Stimulated activated CD4-positive, alpha-beta T cell treated with anti-CD3 and anti-CD28 coated beads, TNF-alpha, amount 100 ng/mL, for 1 hour (primary cell): ENCODE measurements around the gene FAM3B.

Experiments
- DNase-seq, 3 donors: peaks; one replicate each; pipeline ENCODE4 v3.0.0-alpha.2; 2020; ENCODE audit warnings: low read depth in 3 of 3, low spot score in 1 of 3

The FAM3B gene

DNA sequence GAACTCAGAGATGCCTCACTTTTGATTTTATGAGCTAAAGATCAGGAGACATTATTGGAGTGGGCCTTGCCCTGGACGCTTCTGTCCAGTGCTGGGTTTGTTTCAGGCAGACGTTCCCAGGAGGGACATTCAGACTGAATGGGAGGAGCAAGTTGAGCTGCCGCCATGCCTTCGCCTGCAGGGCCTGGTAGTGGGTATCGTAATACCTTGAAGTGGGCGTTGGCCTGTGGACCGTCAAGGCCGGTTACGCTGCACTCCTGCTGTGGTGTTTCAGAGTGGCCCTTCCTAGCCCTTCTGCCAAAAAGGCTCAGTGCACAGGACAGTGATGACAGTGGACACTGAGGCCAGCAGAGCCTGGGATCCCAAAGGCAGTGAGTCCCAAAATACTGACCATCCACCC lies 1.6 kb downstream of the FAM3B start:
- DNase-seq, result no peak

DNA sequence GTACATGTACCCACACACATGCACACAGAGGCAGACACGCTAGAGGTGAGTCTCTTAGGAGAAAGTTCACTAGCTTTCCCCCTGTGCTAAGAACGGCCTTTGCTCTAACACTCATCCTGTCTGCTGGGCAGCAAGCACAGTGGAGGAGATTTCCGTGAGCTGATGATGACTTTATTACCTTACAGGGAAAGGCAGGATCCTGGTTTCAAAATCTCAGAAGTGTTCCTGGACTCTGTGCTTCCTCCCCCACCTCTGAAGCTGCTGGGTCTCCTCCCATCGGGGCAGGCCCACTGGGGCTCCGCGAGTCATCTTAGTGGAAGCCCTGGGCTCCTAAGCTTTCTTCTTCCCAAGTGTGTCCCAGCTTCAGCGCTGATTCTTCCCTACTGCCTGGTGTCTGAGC lies 2.7 kb downstream of the FAM3B start:
- no peak for DNase-seq

DNA sequence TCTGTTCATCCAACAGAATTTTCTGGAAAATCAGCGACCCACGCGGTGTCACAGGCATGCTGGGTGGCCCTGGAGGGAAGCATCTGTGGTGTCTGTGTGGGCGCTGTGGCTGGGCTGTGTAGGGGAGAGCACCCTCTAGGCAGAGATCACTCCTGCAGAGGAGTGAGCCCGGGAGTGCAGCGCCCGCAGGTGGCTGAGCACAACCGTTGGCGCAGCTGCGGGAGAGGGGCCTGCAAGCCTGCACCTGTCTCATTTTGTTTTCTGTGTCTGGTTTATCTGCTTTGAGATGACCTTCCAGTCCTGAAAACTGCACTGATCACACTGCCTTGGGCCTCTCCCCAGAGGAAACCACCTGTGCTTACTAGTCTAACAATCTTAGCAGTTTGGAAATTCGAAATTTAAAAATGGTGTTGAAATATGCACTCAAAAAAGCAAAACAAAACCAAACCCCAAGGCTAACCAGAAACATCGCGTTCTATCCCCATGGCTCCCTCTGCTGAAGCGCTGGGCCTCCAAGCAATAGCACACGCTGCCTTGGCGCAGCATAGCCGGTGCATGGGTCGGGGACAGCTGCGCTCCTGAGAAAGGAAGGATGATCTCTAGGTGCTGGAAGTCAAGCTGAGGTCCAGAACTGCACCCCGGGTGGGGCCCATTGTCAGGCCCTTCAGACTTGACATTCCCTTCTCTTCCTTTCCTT lies 4.8 kb downstream of the FAM3B start:
- DNase-seq, result no peak

DNA sequence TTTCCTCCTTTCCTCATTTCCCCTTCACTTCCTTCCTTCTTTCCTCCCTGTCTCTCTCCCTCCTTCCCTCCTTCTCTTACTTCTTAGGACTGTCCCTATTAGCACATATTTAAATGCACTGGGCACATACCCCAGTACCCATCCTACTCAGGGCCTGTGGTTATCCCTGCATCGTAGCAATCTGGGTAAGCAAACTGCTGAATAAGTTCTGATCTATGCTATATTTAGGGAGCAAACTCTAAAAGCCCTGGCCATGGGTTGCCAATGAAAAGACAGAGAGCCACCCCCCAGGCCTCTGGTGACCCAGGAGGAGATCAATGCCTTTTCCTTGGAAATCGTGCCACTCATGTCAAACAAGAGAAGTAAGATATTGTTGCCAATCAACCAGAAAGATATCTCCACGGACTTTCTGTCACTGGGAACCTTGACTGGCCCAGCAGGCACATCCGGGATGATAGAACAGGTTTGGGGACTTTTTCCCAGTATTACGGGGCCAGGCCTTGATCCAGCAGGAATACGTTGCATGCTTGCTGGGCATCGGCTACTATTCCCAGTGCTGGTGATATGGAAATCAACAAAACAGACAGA lies 5.4 kb downstream of the FAM3B start:
- no peak for DNase-seq

DNA sequence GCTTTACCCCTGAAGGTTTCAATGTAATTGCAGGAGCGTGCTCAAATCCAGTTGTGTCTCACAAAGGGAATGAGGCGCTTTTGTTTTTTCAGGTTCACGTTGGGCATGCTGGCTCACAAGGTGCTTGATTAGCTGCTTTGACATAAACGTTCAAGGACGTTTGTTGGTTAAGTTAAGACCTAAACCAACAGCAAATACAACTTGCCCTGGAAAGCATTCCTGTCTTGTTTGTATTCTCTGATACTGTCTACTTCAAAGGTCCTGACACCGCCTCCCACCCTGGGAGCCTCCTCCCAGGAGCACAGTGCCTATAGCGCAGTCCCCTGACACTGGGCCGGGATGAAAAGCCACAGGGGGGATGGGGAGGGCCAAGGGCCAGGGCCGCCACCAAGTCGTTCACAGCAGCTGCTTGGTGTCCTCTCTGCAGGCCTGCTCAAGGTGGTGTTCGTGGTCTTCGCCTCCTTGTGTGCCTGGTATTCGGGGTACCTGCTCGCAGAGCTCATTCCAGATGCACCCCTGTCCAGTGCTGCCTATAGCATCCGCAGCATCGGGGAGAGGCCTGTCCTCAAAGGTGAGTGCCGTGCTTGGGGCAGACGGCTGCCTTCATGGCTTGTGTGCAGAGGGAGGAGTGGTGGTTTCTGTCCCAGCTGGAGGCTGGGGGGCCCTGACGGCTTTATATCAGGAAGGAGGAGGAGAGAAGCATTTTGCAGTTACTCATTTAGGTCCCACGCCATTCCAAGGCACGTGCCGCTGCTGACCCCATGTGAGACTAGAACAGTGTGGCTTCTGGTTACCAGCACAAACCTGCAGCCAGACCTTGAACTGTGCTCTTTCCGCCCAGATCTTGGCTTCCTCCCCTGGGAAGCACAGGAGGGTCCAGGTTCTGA lies 6.1 kb downstream of the FAM3B start:
- DNase-seq, result no peak

DNA sequence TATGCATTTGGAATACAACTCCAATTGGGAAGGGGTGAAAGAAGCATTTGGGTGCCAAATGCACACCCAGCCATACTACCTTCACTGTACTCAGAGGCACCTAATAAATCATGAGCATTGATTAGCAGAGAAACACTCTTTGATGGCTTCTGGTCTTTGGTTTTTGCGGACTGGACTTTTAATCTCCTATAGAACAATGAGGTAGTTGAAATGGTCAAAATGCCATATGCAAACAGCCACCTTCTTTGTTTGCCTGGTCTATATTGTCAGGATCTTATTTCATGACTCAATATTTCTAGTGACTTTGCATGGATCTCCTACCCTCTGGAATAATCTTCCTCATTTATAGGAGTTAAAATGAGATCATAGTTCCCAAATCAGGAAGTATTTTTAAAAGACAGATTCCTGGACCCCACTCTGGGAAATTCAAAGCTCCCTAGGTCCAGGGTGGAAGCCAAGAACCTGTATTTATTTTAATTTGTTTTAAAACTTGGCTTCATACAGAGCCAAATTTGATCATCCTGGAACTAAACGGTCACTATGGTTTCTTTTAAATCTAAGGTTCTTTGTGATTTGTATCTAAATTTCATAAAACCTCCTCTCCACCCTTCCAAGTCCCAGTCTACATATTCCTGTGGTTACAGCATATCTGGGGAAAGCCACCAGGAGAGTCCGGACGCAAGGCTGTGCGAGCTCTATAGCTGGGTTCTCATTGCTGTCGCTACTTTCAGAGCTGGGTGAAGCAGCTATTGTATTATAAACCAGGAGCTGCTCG lies 8.7 kb downstream of the FAM3B start:
- no peak for DNase-seq

DNA sequence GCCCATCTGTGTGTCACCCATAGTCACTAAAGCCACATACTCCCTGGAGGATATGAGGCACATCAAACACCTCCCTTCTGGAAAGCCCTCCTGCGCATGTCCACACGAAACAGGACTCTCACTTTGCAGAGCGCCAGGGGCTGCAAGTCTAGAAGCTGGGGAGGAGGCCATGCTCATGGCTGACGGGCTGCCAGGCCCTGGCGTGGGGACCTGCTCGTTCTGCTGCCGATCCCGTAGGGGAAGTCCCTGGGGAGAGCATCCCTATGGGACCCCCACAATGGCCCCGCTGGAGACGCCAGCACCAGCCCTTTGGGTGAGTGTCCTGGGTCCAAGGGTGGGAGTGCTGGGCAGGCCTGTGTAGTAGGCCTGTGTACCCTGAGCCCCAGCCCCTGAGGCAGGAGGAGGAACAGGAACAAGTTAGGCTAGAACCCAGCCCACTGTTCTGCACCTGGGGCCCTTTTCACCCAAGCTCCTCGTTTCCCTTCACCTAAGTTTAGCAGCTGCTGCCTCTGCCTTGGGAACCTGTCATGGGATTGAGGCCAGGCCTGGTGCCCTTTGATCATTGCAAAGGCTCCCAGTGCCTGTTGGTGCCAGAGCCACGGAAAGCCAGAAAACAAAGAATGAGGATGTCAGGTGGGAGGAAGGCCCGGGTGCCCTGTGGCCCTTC lies 9.9 kb downstream of the FAM3B start:
- DNase-seq, result no peak

DNA sequence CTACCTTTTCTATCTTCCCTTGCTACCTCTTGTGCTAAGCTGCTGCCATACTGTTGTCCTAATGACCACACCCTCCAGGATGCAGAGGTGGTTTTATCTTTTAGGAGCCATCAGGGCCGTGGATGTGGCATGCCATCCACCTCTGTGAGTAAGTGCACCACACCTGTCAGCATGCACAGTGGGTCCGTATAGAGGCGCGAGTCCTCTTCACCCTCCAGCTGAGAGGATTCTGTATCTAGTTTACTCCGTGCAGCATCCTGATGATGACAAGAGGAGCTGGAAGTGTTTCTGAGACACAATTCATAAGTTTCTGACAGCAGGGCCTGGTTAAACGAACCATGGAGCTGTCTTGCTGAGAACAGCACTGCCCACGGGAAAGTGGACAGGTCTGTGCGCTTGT lies 11.2 kb downstream of the FAM3B start:
- DNase-seq, result no peak

DNA sequence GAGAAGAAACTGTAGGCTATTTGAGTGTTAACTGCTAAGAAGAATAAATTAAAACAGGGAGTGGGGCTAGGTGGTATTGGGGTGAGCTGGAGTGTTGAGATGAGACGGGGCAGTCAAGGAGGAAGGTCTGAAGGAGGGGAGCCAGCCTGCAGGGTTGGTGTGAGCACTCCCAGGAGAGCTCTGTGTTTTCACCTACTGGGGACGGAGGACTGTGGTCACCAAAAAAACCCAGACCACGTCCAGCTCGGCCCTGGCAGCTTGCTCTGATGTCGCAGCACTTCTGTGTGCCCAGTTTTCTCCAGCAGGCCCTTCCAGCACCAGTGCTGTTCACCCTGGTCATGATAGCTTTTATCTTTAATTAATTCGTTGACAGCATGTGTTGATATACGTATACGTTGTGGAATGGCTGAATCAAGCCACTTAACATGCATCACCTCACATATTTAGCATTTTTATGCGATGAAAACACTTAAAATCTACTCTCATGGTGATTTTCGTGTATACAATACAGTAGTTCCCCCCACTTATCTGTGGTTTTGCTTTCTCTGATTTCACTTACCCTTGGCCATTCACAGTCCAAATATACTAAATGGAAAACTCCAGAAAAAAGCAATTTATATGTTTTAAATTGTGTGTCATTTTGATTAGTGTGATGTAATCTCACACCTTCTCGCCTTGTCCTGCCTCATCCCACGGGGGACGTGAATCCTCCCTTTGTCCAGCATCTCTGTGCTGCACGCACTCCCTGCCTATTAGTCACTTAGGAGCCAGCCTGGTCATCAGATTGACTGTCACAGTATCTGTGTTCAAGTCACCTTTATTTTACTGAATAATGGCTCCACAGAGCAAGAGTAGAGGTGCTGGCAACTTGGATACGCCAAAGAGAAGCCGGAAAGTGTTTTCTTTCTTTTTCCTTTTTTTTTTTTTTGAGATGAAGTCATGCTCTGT lies 12.3 kb downstream of the FAM3B start:
- DNase-seq, result no peak

DNA sequence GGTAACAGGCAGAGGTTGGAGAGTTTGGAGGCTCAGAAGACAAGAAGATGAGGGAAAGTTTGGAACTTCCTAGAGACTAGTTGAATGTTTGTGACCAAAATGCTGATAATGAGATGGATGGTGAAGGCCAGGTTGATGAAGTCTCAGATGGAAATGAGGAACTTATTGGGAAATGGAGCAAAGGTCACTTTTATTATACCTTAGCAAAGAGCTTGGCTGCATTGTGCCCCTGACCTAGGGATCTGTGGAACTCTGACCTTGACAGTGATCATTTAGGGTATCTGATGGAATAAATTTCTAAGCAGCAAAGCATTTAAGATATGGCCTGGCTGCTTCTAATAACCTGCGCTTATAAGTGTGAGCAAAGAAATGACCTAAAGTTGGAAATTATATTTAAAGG lies 17.2 kb downstream of the FAM3B start:
- DNase-seq, result no peak

DNA sequence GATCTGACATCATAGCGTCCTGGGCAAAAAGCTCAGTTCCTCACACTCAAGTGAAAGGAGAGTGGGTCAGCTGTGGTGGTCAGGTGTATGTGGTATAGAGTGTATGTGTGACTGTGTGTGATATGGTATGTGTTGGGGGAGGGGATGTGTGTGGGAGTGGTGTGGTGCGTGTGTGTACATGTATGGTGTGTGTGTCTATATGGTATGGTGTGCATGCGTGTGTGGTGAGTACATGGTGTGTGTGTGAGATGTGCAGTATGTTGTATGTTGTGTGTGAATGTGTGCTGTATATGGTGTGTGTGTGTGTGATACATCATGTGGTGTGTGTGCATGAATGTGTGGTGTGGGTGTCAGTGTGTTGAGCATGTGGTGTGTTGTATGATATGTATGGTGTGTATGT lies 20.9 kb downstream of the FAM3B start:
- DNase-seq, result no peak

DNA sequence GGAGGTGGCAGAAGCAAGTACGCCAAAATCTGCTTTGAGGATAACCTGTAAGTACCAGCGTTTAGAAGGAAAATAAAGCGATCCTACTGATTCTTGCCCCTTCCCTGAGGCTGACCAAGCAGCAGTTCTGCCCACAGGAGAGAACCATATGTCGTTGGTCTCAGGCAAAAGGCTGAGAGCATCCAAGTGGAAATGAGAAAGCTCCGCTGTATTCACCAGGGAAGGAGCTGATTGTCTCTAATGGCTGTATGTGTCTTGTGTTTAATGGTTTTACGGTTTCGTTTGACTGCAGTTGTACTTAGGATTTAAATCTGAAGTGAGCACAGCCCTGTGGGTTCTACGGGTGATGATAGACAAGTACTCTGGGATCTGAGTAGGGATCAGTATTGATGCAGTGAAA lies 21.9 kb downstream of the FAM3B start:
- DNase-seq, result no peak

DNA sequence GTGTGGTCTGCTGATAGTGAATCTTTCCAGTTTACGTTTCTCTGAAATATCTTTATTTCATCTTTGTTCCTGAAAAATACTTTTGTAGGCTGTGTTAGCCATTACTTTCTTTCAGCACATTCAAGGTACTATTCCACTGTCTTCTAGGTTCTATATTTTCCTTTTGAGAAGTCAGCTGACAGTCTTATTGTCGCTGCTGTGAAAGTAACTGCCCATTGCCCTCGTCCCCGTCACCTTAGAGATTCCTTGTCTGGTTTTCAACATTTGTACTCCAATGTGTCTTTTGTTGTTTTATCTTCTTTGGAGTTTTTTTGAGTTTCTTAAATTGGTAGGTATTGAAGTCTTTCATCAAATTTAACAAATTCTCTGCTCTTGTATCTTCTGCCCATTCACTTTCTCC lies 25.4 kb downstream of the FAM3B start:
- DNase-seq, result no peak

DNA sequence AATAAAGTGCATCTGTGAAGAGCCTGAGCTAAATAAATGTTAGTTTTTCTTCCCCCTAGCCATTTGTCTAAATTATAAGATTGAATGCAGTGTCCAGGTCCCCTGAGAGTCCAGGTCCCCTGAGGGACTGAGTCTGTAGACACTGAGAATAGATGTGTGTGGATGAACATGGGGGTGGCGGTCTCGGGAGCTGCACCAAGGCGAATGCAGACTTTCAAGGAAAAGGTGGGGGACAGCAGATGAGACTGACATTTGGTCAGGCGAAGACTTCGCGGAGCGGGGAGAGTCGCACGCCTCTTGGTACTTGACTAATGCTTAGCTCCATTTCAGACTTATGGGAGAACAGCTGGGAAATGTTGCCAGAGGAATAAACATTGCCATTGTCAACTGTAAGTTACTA lies 27.5 kb downstream of the FAM3B start:
- no peak for DNase-seq

DNA sequence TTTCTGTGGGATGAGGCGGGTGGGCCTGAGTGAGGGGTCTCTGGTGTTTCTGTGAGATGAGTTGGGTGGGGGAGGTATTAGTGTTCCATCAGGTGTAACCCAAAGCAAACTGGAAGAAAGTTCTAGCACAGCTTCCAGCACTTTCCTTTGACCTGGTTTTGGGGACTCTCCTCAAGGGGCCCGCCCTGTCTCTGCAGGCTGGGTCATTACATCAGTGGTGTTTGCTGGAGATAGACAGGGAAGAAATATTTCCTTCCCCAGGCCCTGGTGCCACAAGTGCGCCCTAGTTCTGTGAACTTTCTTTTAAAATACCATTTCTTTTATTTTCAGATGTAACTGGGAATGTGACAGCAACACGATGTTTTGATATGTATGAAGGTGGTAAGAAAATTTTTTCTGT lies 28.8 kb downstream of the FAM3B start:
- DNase-seq, result no peak

DNA sequence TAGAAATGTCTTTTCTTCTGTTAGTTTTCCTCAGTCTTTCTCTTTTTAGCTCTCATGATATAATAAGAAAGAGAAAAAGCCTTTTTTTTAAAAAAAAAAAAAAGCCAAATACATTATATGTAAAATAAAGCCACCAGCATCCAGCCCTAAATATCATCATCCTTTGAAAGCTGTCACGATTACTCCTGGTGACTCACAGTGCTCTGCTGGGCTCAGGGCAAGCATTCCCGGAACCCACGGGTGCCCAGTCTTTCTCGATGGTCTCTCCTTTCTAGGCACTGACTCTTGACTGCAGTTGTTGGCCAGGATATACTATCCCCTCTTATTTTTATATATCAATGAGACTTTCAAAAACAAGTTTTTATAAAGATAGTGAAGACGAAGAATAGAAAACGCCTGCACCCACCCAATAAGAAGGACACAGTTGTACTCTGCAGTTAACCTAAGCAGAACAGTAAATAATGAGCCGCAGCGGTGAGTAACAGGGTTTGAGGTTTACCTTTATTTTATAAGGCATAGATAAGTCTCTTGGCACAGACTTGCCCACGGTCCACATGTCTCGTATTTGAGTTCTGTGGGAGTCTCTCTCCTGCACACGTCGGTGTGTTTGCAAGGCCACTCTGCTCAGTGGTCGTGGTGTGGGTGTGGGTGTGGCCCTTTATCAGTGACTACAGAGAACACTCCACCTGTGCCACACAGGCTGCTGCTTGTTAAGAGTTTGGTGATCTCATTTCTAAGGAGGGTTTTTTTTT lies 29.5 kb downstream of the FAM3B start:
- no peak for DNase-seq

DNA sequence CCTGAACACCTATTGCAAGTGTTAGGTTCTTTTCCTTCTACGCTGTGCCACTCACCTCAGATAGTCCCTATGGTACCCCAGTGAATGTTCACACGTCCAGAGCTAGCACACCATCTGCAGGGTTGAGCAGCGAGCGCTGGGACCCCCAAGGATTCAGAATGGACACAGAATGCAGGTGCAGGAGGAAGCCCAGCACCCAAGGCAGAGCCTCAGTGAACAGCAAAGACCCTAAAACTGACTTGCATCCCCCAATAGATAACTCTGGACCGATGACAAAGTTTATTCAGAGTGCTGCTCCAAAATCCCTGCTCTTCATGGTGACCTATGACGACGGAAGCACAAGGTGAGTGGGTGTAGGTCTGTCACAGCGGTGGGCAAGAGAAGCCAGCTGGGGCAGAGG lies 30.2 kb downstream of the FAM3B start:
- no peak for DNase-seq

DNA sequence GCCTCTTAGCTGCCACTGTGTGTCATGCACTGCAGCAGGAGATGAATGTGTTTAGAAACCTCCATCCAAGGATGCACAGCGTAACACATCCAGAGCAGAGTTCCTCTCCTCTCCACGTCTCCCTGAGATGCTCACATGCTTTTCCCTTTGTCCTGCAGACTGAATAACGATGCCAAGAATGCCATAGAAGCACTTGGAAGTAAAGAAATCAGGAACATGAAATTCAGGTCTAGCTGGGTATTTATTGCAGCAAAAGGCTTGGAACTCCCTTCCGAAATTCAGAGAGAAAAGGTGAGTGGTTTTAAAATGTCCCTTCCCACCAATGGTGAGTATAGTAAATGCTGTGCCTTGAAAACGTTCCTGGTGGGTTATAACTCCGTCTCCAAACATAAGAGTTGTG lies 31.8 kb downstream of the FAM3B start:
- DNase-seq, result no peak

DNA sequence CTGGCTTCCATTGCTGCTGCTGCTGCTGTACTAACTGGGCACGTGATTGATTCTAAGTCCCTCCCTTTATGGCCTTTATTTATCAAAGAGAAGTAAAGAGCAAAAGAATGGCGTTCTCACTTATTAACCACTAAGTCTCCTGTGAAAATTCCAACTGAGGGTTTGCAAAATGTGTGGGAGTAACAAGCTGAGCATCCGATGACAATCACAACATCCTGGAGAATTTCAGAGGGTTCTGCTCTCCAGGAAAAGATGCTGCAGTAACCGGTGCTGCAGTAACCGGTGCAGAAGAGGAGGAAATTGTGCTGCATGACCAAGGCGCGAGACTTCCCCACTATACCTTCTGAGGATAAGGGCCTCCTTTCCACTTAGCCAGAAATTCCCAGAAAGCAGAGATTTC lies 32.5 kb downstream of the FAM3B start:
- no peak for DNase-seq
